ENCODE measurements around the gene USP8.
"Not testable (repeated sequence)": the region's sequence is repeated elsewhere in the genome, so short reads cannot be mapped to it uniquely, and the experiment has no call there.

Gene USP8

GRCh38 chr15:50424066-50424890, at the start of gene USP8:
Gene USP8, plus strand, starts transcription at chr15:50424405. Its CDS starts 14,669 bp downstream, at chr15:50439074.
- peak; percentile 98 for DNase-seq

GRCh38 chr15:50377867-50378751, 46.1 kb upstream of the USP8 start:
- no peak for DNase-seq

- no peak for DNase-seq
Measured at GRCh38 chr15:50378776-50379175, 45.4 kb upstream of the USP8 start.

- not testable (repeated sequence) for DNase-seq
Measured at GRCh38 chr15:50379413-50379812, 44.8 kb upstream of the USP8 start.

DNA sequence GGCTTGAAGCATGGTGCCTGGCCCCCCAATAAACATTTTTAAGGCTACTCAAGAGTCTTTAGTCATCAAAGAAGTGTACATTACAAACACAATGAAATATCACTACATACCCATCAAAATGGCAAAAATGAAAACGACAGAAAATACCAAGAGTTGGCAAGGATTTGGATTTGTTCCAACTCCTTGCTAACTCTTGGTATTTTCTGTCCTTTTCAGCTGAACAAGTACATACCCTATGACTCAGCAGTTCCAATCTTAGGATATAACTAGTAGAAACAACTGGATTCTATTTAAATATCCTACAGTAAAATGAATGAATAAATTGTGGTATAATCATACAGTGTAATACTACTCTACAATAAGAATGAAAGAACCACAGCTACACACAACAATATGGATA, 44.1 kb upstream of the USP8 start:
- DNase-seq = peak; percentile 27

GRCh38 chr15:50381438-50381837, 42.8 kb upstream of the USP8 start:
- peak; percentile 26 for DNase-seq

- not testable (repeated sequence) for DNase-seq
Measured at GRCh38 chr15:50382408-50382807, 41.8 kb upstream of the USP8 start.

GRCh38 chr15:50390554-50391264, 33.5 kb upstream of the USP8 start:
- no peak for DNase-seq

- DNase-seq = not testable (repeated sequence)
Measured at GRCh38 chr15:50391561-50391960, 32.6 kb upstream of the USP8 start.

- DNase-seq = no peak
Measured at GRCh38 chr15:50411870-50412269, 12.3 kb upstream of the USP8 start.

- no peak for DNase-seq
Measured at GRCh38 chr15:50414624-50415023, 9.6 kb upstream of the USP8 start.

- peak; percentile 9 for DNase-seq
Measured at GRCh38 chr15:50415752-50416404, 8.3 kb upstream of the USP8 start.

- DNase-seq = no peak
Measured at GRCh38 chr15:50416890-50417289, 7.3 kb upstream of the USP8 start.

DNA sequence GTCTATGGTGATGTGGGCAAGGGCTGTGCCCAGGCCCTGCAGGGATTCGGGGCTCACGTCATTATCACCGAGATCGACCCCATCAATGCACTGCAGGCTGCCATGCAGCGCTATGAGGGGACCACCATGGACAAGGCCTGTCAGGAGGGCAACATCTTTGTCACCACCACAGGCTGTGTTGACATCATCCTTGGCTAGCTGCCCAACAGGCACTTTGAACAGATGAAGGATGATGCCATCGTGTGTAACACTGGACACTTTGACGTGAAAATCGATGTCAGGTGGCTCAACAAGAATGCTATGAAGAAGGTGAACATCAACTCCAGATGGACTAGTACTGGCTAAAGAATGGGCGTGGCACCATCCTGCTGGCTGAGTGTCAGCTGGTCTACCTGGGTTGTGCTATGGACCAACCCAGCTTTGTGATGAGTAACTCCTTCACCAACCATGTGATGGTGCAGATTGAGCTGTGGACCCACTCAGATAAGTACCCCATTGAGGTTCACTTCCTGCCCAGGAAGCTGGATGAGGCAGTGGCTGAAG, 6.1 kb upstream of the USP8 start:
- peak; percentile 22 for DNase-seq

DNA sequence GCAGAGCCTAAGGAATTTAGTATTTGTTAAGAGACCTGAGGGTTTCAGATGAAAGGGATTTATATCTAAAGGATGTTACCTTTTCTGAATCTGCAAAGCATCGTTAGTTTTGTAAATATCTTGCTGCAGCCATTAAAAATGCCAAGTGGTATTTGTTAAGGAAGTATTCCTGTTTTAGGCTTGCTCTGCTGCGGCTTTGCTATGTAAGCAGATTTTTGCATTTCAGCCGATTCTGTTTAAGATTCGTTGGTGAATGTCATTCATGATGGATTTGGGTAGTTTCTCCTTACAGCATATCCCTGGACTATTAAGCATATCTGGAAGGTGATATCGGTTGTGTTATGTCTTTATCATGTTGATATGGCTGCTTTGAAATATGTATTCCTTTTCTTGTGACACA, 1.0 kb downstream of the USP8 start:
- DNase-seq = no peak

DNA sequence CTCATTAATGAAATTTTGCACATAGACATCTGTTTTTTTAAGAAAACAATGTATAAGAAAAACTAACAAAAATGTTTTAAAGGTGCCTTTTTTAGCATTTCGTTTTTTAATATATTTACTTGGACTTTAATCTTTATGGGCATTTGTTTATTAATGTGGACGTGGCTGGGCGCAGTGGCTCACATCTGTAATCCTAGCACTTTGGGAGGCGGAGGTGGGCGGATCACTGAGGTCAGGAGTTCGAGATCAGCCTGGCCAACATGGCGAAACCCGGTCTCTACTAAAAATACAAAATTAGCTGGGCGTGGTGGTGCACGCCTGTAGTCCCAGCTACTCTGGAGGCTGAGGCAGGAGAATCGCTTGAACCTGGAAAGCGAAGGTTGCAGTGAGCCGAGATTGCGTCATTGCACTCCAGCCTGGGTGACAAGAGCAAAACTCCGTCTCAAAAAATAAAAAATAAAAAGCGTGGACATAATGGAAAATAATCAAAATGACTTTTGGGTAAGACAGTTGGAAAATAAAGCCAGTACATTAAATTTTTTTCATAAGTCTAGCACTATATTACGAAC, 1.6 kb downstream of the USP8 start:
- not testable (repeated sequence) for DNase-seq

- DNase-seq = no peak
Measured at GRCh38 chr15:50426428-50426827, 2.2 kb downstream of the USP8 start.

DNA sequence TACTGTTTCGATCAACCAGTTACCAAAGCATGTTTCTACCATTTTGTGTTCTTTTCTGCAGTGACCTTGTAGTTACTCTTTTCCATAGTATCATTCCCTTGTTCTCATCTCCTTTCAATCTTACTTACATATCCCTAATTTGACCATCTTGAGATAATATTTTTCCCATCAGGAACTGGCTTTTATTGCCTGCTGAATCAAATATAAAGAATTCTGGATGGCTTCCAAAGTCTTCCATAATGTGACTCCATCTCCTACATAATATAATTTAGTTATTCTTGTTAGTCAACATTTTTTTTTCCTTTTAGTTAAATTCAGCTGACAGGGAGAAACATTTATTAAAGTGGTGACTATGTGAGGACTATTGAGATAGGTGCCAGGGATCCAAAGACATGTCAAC, 7.0 kb downstream of the USP8 start:
- DNase-seq = peak; percentile 51

- DNase-seq = no peak
Measured at GRCh38 chr15:50432230-50432629, 8.0 kb downstream of the USP8 start.

GRCh38 chr15:50435772-50436171, 11.6 kb downstream of the USP8 start:
- DNase-seq = no peak

DNA sequence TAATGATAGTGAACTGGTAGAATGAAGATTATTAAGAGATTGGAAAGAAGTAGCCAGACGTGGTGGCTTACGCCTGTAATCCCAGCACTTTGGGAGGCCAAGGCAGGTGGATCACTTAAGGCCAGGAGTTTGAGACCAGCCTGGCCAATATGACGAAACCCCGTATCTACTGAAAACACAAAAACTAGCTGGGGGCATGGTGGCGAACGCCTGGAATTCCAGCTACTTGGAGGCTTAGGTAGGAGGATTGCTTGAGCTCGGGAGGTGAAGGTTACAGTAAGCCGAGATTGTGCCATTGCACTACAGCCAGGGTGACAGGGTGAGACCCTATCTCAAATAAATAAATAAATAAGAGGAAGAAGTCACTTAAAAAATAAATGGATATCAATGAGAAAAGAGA, 14.0 kb downstream of the USP8 start:
- no peak for DNase-seq

DNA sequence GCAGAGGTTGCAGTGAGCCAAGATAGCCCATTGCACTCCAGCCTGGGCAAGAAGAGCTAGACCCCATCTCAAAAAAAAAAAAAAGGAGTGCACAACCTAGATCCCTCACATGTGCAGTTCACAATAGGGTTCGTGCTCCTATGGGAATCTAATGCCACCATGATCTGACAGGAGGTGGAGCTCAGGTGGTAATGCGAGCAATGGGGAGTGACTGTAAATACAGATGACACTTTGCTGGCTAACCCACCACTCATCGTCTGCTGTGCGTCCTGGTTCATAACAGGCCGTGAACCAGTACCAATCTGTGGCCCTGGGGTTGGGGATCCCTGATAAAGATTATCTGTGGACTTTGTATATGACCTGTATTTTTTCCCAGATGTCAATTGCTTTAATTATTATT, 16.7 kb downstream of the USP8 start:
- no peak for DNase-seq

Data from fibroblast of skin of right biceps (primary cell).